WTC11 (cell line): ENCODE results near the gene VWA3B.

Experiments used
- CTCF ChIP-seq: fragments of 200-600 bp; IDR thresholded peaks from 2 replicates; pipeline ENCODE4 v1.8.0; 2022; ENCODE audit warnings: antibody characterized with exemption
- ESRRA ChIP-seq: sonication (generic); formaldehyde crosslinking; IDR thresholded peaks from 2 replicates; pipeline ENCODE4 v1.8.1; 2022; ENCODE audit warnings: mild to moderate bottlenecking, missing genetic modification reagents, borderline replicate concordance
- SP1 ChIP-seq: sonication (generic); formaldehyde crosslinking; conservative IDR thresholded peaks from 2 replicates; pipeline ENCODE4 v1.8.1; 2022; ENCODE audit warnings: missing genetic modification reagents
- ZNF423 ChIP-seq: fragments of 250-450 bp; sonication (Bioruptor Pico); IDR thresholded peaks from 2 replicates; pipeline ENCODE4 v2.1.2; 2022; ENCODE audit warnings: mild to moderate bottlenecking, moderate library complexity
- TF ChIP-seq, protein P1 (sequence below): sonication (generic); formaldehyde crosslinking; IDR thresholded peaks from 2 replicates; pipeline ENCODE4 v1.8.1; 2023; ENCODE audit warnings: mild to moderate bottlenecking, moderate library complexity, missing genetic modification reagents
- TF ChIP-seq, protein P2 (sequence below): sonication (generic); formaldehyde crosslinking; IDR thresholded peaks from 2 replicates; pipeline ENCODE4 v1.8.0; 2022; ENCODE audit warnings: mild to moderate bottlenecking, missing genetic modification reagents
- TF ChIP-seq, protein P3 (sequence below): sonication (generic); formaldehyde crosslinking; IDR thresholded peaks from 2 replicates; pipeline ENCODE4 v1.8.1; 2023; ENCODE audit warnings: mild to moderate bottlenecking, missing genetic modification reagents, moderate library complexity
- TF ChIP-seq, protein P4 (sequence below): sonication (generic); formaldehyde crosslinking; IDR thresholded peaks from 2 replicates; pipeline ENCODE4 v1.8.1; 2023; ENCODE audit warnings: mild to moderate bottlenecking, missing genetic modification reagents, borderline replicate concordance

DNA sequence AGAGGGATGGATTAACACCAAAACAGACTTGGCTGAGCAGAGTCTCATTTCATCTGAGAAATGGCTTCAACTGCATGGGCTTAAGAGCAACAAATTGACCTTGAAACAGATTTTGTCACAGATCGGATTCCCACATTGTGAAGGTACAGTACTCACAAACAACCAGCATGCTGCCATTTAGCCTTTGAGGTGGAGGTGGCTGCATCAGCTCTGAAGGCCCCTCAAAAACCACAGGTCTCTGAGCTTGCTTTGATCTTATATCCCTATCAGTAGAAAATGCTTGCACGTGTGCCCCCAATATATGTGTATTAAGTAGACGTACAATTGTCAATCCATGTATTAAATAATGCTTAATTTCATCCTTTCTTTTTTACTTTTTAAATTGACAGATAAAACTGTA is 6.2 kb downstream of the VWA3B start:
- TF ChIP-seq, protein P1, sequence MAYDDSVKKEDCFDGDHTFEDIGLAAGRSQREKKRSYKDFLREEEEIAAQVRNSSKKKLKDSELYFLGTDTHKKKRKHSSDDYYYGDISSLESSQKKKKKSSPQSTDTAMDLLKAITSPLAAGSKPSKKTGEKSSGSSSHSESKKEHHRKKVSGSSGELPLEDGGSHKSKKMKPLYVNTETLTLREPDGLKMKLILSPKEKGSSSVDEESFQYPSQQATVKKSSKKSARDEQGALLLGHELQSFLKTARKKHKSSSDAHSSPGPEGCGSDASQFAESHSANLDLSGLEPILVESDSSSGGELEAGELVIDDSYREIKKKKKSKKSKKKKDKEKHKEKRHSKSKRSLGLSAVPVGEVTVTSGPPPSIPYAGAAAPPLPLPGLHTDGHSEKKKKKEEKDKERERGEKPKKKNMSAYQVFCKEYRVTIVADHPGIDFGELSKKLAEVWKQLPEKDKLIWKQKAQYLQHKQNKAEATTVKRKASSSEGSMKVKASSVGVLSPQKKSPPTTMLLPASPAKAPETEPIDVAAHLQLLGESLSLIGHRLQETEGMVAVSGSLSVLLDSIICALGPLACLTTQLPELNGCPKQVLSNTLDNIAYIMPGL (CRISPR knock-in tag): no peak
- TF ChIP-seq, protein P2, sequence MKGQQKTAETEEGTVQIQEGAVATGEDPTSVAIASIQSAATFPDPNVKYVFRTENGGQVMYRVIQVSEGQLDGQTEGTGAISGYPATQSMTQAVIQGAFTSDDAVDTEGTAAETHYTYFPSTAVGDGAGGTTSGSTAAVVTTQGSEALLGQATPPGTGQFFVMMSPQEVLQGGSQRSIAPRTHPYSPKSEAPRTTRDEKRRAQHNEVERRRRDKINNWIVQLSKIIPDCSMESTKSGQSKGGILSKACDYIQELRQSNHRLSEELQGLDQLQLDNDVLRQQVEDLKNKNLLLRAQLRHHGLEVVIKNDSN (CRISPR knock-in tag): no peak
- no peak for TF ChIP-seq CTCF
- no peak for TF ChIP-seq ESRRA (CRISPR knock-in tag)
- no peak for TF ChIP-seq ZNF423 (CRISPR knock-in tag)
- TF ChIP-seq SP1: no peak
- TF ChIP-seq, protein P3, sequence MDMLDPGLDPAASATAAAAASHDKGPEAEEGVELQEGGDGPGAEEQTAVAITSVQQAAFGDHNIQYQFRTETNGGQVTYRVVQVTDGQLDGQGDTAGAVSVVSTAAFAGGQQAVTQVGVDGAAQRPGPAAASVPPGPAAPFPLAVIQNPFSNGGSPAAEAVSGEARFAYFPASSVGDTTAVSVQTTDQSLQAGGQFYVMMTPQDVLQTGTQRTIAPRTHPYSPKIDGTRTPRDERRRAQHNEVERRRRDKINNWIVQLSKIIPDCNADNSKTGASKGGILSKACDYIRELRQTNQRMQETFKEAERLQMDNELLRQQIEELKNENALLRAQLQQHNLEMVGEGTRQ (CRISPR knock-in tag): no peak
- TF ChIP-seq, protein P4, sequence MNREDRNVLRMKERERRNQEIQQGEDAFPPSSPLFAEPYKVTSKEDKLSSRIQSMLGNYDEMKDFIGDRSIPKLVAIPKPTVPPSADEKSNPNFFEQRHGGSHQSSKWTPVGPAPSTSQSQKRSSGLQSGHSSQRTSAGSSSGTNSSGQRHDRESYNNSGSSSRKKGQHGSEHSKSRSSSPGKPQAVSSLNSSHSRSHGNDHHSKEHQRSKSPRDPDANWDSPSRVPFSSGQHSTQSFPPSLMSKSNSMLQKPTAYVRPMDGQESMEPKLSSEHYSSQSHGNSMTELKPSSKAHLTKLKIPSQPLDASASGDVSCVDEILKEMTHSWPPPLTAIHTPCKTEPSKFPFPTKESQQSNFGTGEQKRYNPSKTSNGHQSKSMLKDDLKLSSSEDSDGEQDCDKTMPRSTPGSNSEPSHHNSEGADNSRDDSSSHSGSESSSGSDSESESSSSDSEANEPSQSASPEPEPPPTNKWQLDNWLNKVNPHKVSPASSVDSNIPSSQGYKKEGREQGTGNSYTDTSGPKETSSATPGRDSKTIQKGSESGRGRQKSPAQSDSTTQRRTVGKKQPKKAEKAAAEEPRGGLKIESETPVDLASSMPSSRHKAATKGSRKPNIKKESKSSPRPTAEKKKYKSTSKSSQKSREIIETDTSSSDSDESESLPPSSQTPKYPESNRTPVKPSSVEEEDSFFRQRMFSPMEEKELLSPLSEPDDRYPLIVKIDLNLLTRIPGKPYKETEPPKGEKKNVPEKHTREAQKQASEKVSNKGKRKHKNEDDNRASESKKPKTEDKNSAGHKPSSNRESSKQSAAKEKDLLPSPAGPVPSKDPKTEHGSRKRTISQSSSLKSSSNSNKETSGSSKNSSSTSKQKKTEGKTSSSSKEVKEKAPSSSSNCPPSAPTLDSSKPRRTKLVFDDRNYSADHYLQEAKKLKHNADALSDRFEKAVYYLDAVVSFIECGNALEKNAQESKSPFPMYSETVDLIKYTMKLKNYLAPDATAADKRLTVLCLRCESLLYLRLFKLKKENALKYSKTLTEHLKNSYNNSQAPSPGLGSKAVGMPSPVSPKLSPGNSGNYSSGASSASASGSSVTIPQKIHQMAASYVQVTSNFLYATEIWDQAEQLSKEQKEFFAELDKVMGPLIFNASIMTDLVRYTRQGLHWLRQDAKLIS: no peak
